Mesenchymal stem cell (in vitro differentiated cells and primary cell): ENCODE results near the gene ORAI3.
A peak's percentile ranks its signal among the peaks of the same experiment; 100 is the strongest.

Experiments used
- DNase-seq: peaks from one replicate; pipeline ENCODE4 v3.0.0-alpha.2; 2013
- H2AFZ ChIP-seq: one replicate; pipeline ENCODE4 v1.6.1; 2013; ENCODE audit warnings: low read depth, mild to moderate bottlenecking, control low read depth, inconsistent platforms, low read length, moderate library complexity
- H2AK5ac ChIP-seq: 2 replicates; pipeline ENCODE4 v1.6.1; 2013; ENCODE audit warnings: low read length, moderate library complexity, mild to moderate bottlenecking, inconsistent platforms; ENCODE audit not compliant: severe bottlenecking
- H2BK120ac ChIP-seq: one replicate; pipeline ENCODE4 v1.6.1; 2013; ENCODE audit warnings: low read depth, mild to moderate bottlenecking, inconsistent platforms, low read length, moderate library complexity
- H2BK12ac ChIP-seq, 2 experiments: one replicate each; pipeline ENCODE4 v1.6.1; 2013; ENCODE audit warnings: inconsistent platforms in 2 of 2, low read length in 2 of 2, mild to moderate bottlenecking in 2 of 2, moderate library complexity in 2 of 2, control low read depth in 1 of 2
- H2BK15ac ChIP-seq: one replicate; pipeline ENCODE4 v1.6.1; 2013; ENCODE audit warnings: mild to moderate bottlenecking, low read depth, inconsistent platforms; ENCODE audit not compliant: poor library complexity, severe bottlenecking
- H2BK5ac ChIP-seq: 2 replicates; pipeline ENCODE4 v1.6.1; 2013; ENCODE audit warnings: low read depth, mild to moderate bottlenecking, low read length, control low read depth, inconsistent platforms; ENCODE audit not compliant: poor library complexity, severe bottlenecking
- H3K14ac ChIP-seq, 2 experiments: one replicate each; pipeline ENCODE4 v1.6.1; 2013; ENCODE audit warnings: inconsistent platforms in 2 of 2, low read length in 2 of 2, control low read depth in 1 of 2, mild to moderate bottlenecking in 1 of 2, moderate library complexity in 1 of 2
- H3K18ac ChIP-seq, 2 experiments: one replicate each; pipeline ENCODE4 v1.6.1; 2013; ENCODE audit warnings: inconsistent platforms in 2 of 2, low read length in 2 of 2, control low read depth in 1 of 2, low read depth in 1 of 2, mild to moderate bottlenecking in 1 of 2
- H3K23ac ChIP-seq, 2 experiments: one replicate each; pipeline ENCODE4 v1.6.1; 2013; ENCODE audit warnings: inconsistent platforms in 2 of 2, low read length in 2 of 2, mild to moderate bottlenecking in 2 of 2, moderate library complexity in 2 of 2, control low read depth in 1 of 2
- H3K27ac ChIP-seq: 2 replicates; pipeline ENCODE4 v1.5.1; 2013; ENCODE audit warnings: mild to moderate bottlenecking, moderate library complexity, low read length, control low read depth, inconsistent platforms; ENCODE audit not compliant: poor library complexity, severe bottlenecking
- H3K27me3 ChIP-seq, 2 experiments: 2 replicates each; pipeline versions ENCODE4 v1.6.1 to v1.7.0; 2013; ENCODE audit warnings: low read length in 2 of 2, mild to moderate bottlenecking in 2 of 2, moderate library complexity in 2 of 2, control low read depth in 1 of 2, inconsistent platforms in 1 of 2; ENCODE audit not compliant: control insufficient read depth in 1 of 2, insufficient read depth in 1 of 2
- H3K36me3 ChIP-seq, 2 experiments: 2 replicates each; pipeline versions ENCODE4 v1.6.1 to v1.7.0; 2013; ENCODE audit warnings: low read length in 2 of 2, control low read depth in 1 of 2, inconsistent platforms in 1 of 2, low read depth in 1 of 2, mild to moderate bottlenecking in 1 of 2; ENCODE audit not compliant: insufficient read depth in 2 of 2, control insufficient read depth in 1 of 2
- H3K4ac ChIP-seq, 2 experiments: one replicate each; pipeline ENCODE4 v1.6.1; 2013; ENCODE audit warnings: inconsistent platforms in 2 of 2, low read length in 2 of 2, mild to moderate bottlenecking in 2 of 2, moderate library complexity in 2 of 2, control low read depth in 1 of 2, low read depth in 1 of 2
- H3K4me1 ChIP-seq: 2 replicates; pipeline ENCODE4 v1.6.1; 2013; ENCODE audit warnings: low read depth, low read length, control low read depth; ENCODE audit not compliant: control insufficient read depth, insufficient read depth
- H3K4me2 ChIP-seq: 2 replicates; pipeline ENCODE4 v1.6.1; 2013; ENCODE audit warnings: low read length, mild to moderate bottlenecking, inconsistent platforms; ENCODE audit not compliant: poor library complexity, severe bottlenecking
- H3K4me3 ChIP-seq, 2 experiments: 2 replicates each; pipeline versions ENCODE4 v1.5.1 to v1.7.0; 2013; ENCODE audit warnings: low read length in 2 of 2, mild to moderate bottlenecking in 2 of 2, control low read depth in 1 of 2, low read depth in 1 of 2; ENCODE audit not compliant: insufficient read depth in 1 of 2
- H3K79me1 ChIP-seq: replicated peaks from 2 replicates; pipeline ENCODE4 v1.6.1; 2013; ENCODE audit warnings: mild to moderate bottlenecking, control low read depth, low read length, inconsistent platforms; ENCODE audit not compliant: poor library complexity, severe bottlenecking
- H3K9ac ChIP-seq: 2 replicates; pipeline ENCODE4 v1.7.0; 2013; ENCODE audit warnings: mild to moderate bottlenecking, low read length, moderate library complexity
- H3K9me3 ChIP-seq: 2 replicates; pipeline ENCODE4 v1.7.0; 2013; ENCODE audit warnings: mild to moderate bottlenecking, low read length; ENCODE audit not compliant: control insufficient read depth
- H4K8ac ChIP-seq: one replicate; pipeline ENCODE4 v1.6.1; 2013; ENCODE audit warnings: inconsistent platforms, mild to moderate bottlenecking, low read length, moderate library complexity
- H4K91ac ChIP-seq: one replicate; pipeline ENCODE4 v1.6.1; 2013; ENCODE audit warnings: mild to moderate bottlenecking, low read length, inconsistent platforms
- WGBS: methylation state at CpG from one replicate; pipeline ENCODE4 v1.1.7; 2013; ENCODE audit warnings: mixed read lengths; 5-methylcytosine and 5-hydroxymethylcytosine counted together

The ORAI3 gene

DNA sequence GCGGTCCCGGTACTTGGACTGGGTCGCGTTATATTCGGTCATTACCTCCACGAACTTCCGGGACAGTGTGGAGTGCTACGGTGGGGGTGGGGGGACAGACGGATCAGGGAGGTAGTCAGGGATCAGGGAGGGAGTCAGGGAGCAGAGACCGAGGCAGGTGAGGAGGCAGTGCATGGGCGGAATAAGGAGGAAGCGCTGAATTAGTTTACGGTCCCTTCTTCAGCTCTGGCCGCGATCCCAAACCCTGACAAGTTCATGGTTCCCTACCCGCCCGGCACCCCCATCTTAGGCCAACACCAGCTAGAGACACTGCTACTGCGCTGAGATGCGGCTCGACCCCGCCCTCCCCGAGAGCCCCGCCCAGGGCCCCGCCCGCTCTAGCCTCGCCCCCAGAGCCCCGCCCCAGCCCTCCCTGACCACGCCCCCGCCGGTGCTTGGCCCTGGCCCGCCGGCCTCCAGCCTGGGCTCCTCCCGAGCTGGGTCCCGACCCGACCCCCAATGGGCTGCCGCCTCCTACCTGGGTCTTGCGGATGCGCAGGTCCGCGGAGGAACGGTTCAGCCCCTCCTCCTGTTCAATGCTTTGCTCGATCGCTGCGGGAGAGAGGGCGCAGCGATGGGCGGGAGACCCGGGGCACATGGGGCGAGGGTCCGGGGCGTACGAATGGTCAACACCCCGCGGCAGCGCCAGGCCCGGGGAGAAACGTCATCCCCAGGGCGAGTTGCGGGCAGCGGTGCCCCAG lies 48.3 kb downstream of the ORAI3 start:
- Histone ChIP-seq H3K9me3 (no peaks in the 10 kb centered on the region), H3K23ac (peak overlapping the region in 1 of 2 experiments; percentile 84), H2BK15ac (peak overlapping the region; percentile 66), H3K9ac (peak overlapping the region; percentile 92), H2BK12ac (peak overlapping the region in 1 of 2 experiments; percentile 59), H3K27me3 (no peaks in the 10 kb centered on the region), H2AK5ac (peak overlapping the region; percentile 61), H3K36me3 (peaks cover 6 to 19% of the 10 kb centered on the region in 2 experiments), H3K4ac (peak overlapping the region; percentile 71 to 86), H2BK5ac (peak overlapping the region; percentile 91), H3K27ac (peak overlapping the region; percentile 98), H4K91ac (peak overlapping the region; percentile 70), H2BK120ac (peak overlapping the region; percentile 51), H3K79me1 (peaks cover 9% of the 10 kb centered on the region), H4K8ac (peak overlapping the region; percentile 90), H3K4me3 (peak overlapping the region; percentile 39 to 78), H3K14ac (peak overlapping the region in 1 of 2 experiments; percentile 99), H2AFZ (peak overlapping the region; percentile 96), H3K4me2 (peak overlapping the region; percentile 66), H3K18ac (peak overlapping the region; percentile 73 to 94), H3K4me1 (peaks cover 24% of the 10 kb centered on the region)
- peak; percentile 72 for DNase-seq
- whole genome bisulfite sequencing = 3% methylated on average over 55 of the region's 60 CpGs

DNA sequence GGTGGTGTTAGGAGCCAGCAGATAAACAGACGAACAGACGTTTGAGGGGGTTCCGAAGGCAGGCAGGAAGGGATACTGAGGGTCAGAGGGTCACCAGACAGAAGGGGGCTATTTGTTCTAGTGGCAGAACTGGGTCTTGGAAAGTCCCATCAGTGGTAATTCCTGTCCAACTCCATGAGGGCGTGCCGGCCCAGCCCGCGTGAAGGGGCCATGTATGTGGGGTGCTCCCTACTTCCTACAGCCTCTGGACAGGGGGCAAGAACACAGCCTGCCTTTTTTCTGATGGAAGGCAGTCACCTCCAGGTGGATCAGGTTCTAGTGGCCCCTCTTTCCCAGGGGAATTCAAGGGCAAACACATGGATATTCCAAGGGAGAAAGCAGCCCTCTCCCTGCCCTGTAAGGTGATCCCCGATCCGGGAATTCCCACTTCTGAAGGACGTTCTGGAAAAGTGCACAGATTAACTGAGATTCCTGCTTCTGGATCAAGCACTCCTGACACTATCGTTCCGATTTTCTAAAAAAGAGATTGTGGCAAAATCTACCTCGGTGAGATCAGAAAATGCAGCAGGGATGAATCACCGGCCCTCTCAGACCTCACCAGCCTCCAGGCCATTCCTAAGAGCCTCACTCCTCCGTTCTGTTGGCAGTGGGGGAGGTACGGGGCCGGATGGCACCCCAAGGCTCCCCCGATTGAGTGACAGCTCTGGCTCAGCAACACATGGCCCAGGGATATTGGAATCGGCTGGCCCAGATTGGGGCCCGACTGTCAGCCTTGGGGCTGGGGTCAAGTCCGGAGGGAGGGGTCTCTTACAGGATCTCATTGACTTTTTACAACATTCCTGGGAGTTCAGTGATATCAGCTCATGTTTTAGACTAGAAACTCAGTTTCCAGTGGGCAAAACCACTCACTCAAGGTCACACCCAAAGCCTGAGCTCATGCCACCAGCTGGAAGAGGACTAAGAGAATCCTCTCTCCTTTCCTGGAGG lies 49.1 kb downstream of the ORAI3 start:
- Histone ChIP-seq H2AFZ (peak overlapping the region; percentile 96), H3K4me3 (peak overlapping the region; percentile 39 to 69), H3K14ac (peak overlapping the region in 1 of 2 experiments; percentile 99), H3K9me3 (no peaks in the 10 kb centered on the region), H3K4me1 (peaks cover 28% of the 10 kb centered on the region), H2BK12ac (peak overlapping the region in 1 of 2 experiments; percentile 59), H3K79me1 (peaks cover 11% of the 10 kb centered on the region), H2AK5ac (peak overlapping the region; percentile 61), H3K36me3 (peaks cover 3 to 10% of the 10 kb centered on the region in 2 experiments), H3K4me2 (peak overlapping the region; percentile 66), H3K23ac (peak overlapping the region in 1 of 2 experiments; percentile 84), H4K91ac (peak overlapping the region; percentile 59), H3K4ac (peak overlapping the region; percentile 71 to 86), H4K8ac (peak overlapping the region; percentile 90), H3K18ac (peak overlapping the region; percentile 71 to 94), H3K9ac (peak overlapping the region; percentile 92), H2BK120ac (no peak overlapping the region), H3K27me3 (no peaks in the 10 kb centered on the region), H2BK15ac (peak overlapping the region; percentile 66), H3K27ac (peak overlapping the region; percentile 98), H2BK5ac (peak overlapping the region; percentile 91)
- 28% methylated on average over 21 of the region's 21 CpGs for WGBS
- peak; percentile 78 for DNase-seq

DNA sequence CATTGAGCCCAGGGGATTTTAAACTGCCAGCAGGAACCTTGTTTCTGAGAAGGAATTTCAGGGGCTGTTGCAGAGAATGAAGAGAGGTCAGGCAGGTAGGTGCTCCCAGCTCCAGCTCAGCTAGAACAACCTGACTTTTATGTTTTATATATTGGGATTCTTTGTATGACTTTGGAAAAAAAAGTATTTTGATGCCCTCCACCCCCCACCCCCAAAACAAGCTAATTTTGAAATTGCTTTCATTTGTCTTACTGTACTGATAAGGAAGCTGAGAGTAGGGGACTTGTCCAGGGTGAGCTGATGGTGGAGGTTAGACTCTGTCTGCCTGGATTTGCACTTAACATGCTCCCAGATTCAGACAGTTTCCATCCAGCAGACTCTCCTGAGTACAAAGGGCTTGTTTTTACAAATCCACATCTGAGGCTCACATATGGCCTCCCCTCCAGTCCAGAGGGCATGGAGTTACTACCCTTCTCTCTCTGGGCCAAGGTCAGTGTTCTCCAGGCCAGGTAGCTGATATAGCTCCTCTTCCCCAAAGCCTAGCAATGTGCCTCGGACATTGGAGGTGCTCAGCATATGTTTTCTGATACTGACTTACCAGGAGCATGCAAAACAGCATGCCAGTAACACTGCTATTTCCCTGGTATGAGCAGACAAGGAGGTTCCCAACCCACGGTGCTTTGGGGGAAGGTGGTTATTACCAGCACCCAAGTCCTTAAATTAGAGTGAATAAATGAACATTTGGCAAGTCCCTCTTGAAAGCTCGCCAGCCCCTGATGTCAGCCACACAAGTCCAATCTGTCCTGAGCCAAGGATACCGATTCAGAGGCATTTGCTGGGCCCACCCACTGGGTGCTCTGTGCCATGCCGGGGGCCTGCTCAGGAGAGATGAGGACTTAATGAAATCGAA lies 50.2 kb downstream of the ORAI3 start:
- Histone ChIP-seq H3K14ac (no peak overlapping the region), H4K91ac (no peak overlapping the region), H2AFZ (no peak overlapping the region), H3K4ac (no peak overlapping the region), H3K27ac (peak overlapping the region; percentile 98), H4K8ac (no peak overlapping the region), H3K23ac (peak overlapping the region in 1 of 2 experiments; percentile 26), H2BK12ac (peak overlapping the region in 1 of 2 experiments; percentile 39), H3K4me2 (no peak overlapping the region), H3K18ac (peak overlapping the region in 1 of 2 experiments; percentile 44), H3K9me3 (no peaks in the 10 kb centered on the region), H3K4me3 (peak overlapping the region in 1 of 2 experiments; percentile 35), H2BK120ac (no peak overlapping the region), H2AK5ac (peak overlapping the region; percentile 67), H2BK15ac (no peak overlapping the region), H3K9ac (peak overlapping the region; percentile 92), H3K4me1 (peaks cover 30% of the 10 kb centered on the region), H3K36me3 (peaks cover 0 to 6% of the 10 kb centered on the region in 2 experiments), H3K79me1 (peaks cover 13% of the 10 kb centered on the region), H3K27me3 (no peaks in the 10 kb centered on the region), H2BK5ac (peak overlapping the region; percentile 12)
- WGBS = 89% methylated on average over 5 of the region's 6 CpGs
- peak; percentile 12 for DNase-seq
